Hepatocyte (in vitro differentiated cells): ENCODE measurements around the gene CHIT1. TPM values are rescaled to one million over a fixed set of nuclear protein-coding genes. Genes with fewer than 3 reads are reported as not detected.

Experiments used
- DNase-seq: peaks from one replicate; pipeline ENCODE4 v3.0.0-alpha.2; 2016; ENCODE audit warnings: low spot score
- H2AFZ ChIP-seq: fragments of 200-600 bp; sonication (generic); 2 replicates; pipeline ENCODE4 v1.6.0; 2016; ENCODE audit warnings: antibody characterized with exemption, mild to moderate bottlenecking
- H3K27ac ChIP-seq: fragments of 200-600 bp; sonication (generic); 2 replicates; pipeline ENCODE4 v1.5.1; 2016; ENCODE audit warnings: mild to moderate bottlenecking
- H3K27me3 ChIP-seq: fragments of 200-600 bp; sonication (generic); 2 replicates; pipeline ENCODE4 v1.6.1; 2016
- H3K36me3 ChIP-seq: fragments of 200-600 bp; sonication (generic); replicated peaks from 2 replicates; pipeline ENCODE4 v1.5.1; 2016; ENCODE audit warnings: low read depth; ENCODE audit not compliant: insufficient read depth
- H3K4me1 ChIP-seq: fragments of 200-600 bp; sonication (generic); 2 replicates; pipeline ENCODE4 v1.5.1; 2016; ENCODE audit warnings: mild to moderate bottlenecking, moderate library complexity; ENCODE audit not compliant: insufficient read depth
- H3K4me2 ChIP-seq: fragments of 200-600 bp; sonication (generic); 2 replicates; pipeline ENCODE4 v1.6.0; 2016
- H3K4me3 ChIP-seq: fragments of 200-600 bp; sonication (generic); 2 replicates; pipeline ENCODE4 v1.5.1; 2016; ENCODE audit warnings: mild to moderate bottlenecking
- H3K79me2 ChIP-seq: fragments of 200-600 bp; sonication (generic); 2 replicates; pipeline ENCODE4 v1.6.0; 2017; ENCODE audit warnings: mild to moderate bottlenecking
- H3K9me2 ChIP-seq: fragments of 200-600 bp; sonication (generic); replicated peaks from 2 replicates; pipeline ENCODE4 v1.6.0; 2017; ENCODE audit warnings: mild to moderate bottlenecking; ENCODE audit not compliant: insufficient read depth
- H3K9me3 ChIP-seq: fragments of 200-600 bp; sonication (generic); 2 replicates; pipeline ENCODE4 v1.5.1; 2016; ENCODE audit warnings: low read depth, mild to moderate bottlenecking
- H4K20me1 ChIP-seq: fragments of 200-600 bp; sonication (generic); 2 replicates; pipeline ENCODE4 v1.6.0; 2016; ENCODE audit warnings: mild to moderate bottlenecking; ENCODE audit not compliant: insufficient read depth, poor library complexity, severe bottlenecking
- CTCF ChIP-seq: fragments of 200-600 bp; sonication (generic); IDR thresholded peaks from 2 replicates; pipeline ENCODE4 v1.5.1; 2016; ENCODE audit warnings: antibody characterized with exemption, mild to moderate bottlenecking; ENCODE audit not compliant: poor library complexity
- EZH2 ChIP-seq: fragments of 200-600 bp; sonication (generic); IDR thresholded peaks from 2 replicates; pipeline ENCODE4 v1.6.1; 2016; ENCODE audit warnings: antibody characterized with exemption, mild to moderate bottlenecking, borderline replicate concordance
- EZH2phosphoT487 ChIP-seq: fragments of 200-600 bp; sonication (generic); IDR thresholded peaks from one replicate; pipeline ENCODE4 v1.6.1; 2018; ENCODE audit warnings: antibody characterized with exemption, mild to moderate bottlenecking, low read depth, moderate library complexity; ENCODE audit not compliant: unreplicated experiment, severe bottlenecking
- WGBS: methylation state at CpG from one replicate; pipeline ENCODE4 v1.1.6; 2016; ENCODE audit warnings: low lambda C conversion rate; ENCODE audit errors: missing lambda C conversion rate; 5-methylcytosine and 5-hydroxymethylcytosine counted together
- polyA plus RNA-seq: library from polyadenylated mRNA; unstranded; fragments of >200 nt; fragmentation: Nextera tagmentation; extraction: Ambion mirVana; gene quantifications from 2 replicates; pipeline ENCODE4 v1.2.1, GENCODE V29; 2016
- total RNA-seq: library from RNA; depleted of rRNA; stranded (reverse); fragments of >200 nt; gene quantifications from 2 replicates; pipeline ENCODE4 v1.2.3, GENCODE V29; 2014

Gene CHIT1
- total and polyA plus RNA-seq, 2 experiments from 2014 or later: 0.93 to 1.1 TPM

GRCh38 chr1:203182387-203182953, 47.0 kb downstream of the CHIT1 start:
- no peaks in the 10 kb centered on the region for H3K27me3 ChIP-seq
- H3K9me2 ChIP-seq: no peaks in the 10 kb centered on the region
- no peaks in the 10 kb centered on the region for H3K9me3 ChIP-seq
- H3K27ac ChIP-seq: no peak overlapping the region
- no peak overlapping the region for H3K4me3 ChIP-seq
- peaks cover 16% of the 10 kb centered on the region for H3K4me1 ChIP-seq
- no peaks in the 10 kb centered on the region for H4K20me1 ChIP-seq
- DNase-seq: no peak
- WGBS: 88% methylated on average over 7 of the region's 7 CpGs
- no peak overlapping the region for H3K4me2 ChIP-seq
- no peak for TF ChIP-seq CTCF
- no peak for TF ChIP-seq EZH2
- no peak for TF ChIP-seq EZH2phosphoT487
- no peaks in the 10 kb centered on the region for H3K36me3 ChIP-seq
- H3K79me2 ChIP-seq: no peaks in the 10 kb centered on the region
- H2AFZ ChIP-seq: no peak overlapping the region

- no peak for DNase-seq
- Histone ChIP-seq H3K4me2 (no peak overlapping the region), H2AFZ (no peak overlapping the region), H3K79me2 (no peaks in the 10 kb centered on the region), H3K9me2 (no peaks in the 10 kb centered on the region), H4K20me1 (no peaks in the 10 kb centered on the region), H3K27me3 (no peaks in the 10 kb centered on the region), H3K27ac (no peak overlapping the region), H3K4me3 (no peak overlapping the region), H3K36me3 (no peaks in the 10 kb centered on the region), H3K4me1 (peaks cover 19% of the 10 kb centered on the region), H3K9me3 (no peaks in the 10 kb centered on the region)
- 84% methylated on average over 10 of the region's 10 CpGs for WGBS
- TF ChIP-seq EZH2phosphoT487: no peak
- no peak for TF ChIP-seq EZH2
- no peak for TF ChIP-seq CTCF
These were observed 47.7 kb downstream of the CHIT1 start for GRCh38 chr1:203181586-203182386.

DNA sequence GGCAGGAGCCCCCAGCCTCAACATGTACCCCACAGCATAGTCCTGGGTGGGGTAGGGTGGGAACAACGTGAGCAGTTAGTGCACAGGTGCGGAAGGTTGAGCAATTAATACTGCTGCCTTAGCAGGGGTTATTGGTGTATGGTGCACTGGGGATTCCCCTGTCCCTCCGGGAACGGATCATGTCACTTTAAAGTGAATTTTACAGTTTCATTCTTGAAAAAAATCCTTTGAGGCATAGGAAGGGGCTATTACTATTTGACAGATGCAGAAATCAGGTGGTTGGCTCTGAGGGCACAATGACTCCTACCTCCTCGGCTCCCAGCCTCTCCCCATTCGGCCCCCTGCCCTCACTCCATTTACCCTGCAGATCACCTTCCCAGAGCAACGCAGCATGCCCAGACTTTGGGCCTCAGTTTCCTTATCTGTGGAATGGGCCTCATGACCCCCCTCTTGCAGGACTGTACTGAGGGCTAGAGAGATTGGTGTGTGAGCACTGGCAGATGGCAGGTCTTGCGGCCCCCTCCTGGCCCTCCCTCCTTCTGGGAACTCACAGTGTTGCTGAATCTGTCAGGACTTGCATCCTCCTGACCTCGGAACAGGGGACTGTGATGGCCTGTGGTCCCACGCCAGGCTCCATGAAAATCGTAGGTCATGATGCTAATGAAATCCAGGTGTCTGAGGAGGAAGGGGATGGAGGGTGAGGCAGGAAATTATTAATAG, 48.7 kb downstream of the CHIT1 start:
- WGBS: 85% methylated on average over 11 of the region's 11 CpGs
- H4K20me1 ChIP-seq: no peaks in the 10 kb centered on the region

More for the DNA sequence above, 48.7 kb downstream of the CHIT1 start:
- H3K4me2 ChIP-seq: no peak overlapping the region
- peaks cover 14% of the 10 kb centered on the region for H3K4me1 ChIP-seq
- H3K9me3 ChIP-seq: no peaks in the 10 kb centered on the region
- DNase-seq: no peak
- H3K36me3 ChIP-seq: no peaks in the 10 kb centered on the region
- no peak overlapping the region for H3K27ac ChIP-seq
- H3K27me3 ChIP-seq: no peaks in the 10 kb centered on the region
- H3K79me2 ChIP-seq: no peaks in the 10 kb centered on the region
- TF ChIP-seq EZH2 (no peak), EZH2phosphoT487 (no peak), CTCF (no peak)
- H2AFZ ChIP-seq: no peak overlapping the region
- H3K9me2 ChIP-seq: no peaks in the 10 kb centered on the region
- H3K4me3 ChIP-seq: no peak overlapping the region
